ENCODE measurements around the gene ERC2. TPM values are rescaled to one million over a fixed set of nuclear protein-coding genes. Genes with fewer than 3 reads are reported as not detected.

Gene ERC2
- total and polyA plus RNA-seq, 2 donors (not counting 3 experiments of a cell fraction or from before 2014, with no cell fraction given), result 5.6 to 15.5 TPM

DNA sequence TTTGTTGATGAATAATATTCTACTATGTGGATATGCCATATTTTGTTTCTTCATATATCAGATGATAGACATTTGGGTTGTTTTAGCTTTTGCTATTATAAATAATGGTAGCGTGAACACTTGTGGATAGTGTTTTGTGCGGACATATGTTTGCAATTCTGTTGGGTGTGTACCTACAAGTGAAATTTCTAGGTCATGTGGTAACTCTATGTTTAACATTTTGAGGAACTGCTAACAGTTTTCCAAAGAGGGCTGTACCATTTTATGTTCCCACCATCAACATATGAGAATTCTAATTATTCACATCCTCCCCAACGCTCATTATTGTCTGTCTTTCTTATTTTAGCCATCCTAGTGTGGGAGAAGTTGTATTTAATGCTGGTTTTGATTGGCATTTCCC, 303.8 kb downstream of the ERC2 start:
- Histone ChIP-seq H3K9ac (replicated peaks; ENCODE audit: extremely low read depth, insufficient read depth, low read length) (no peak overlapping the region), H3K79me2 (ENCODE audit: control insufficient read depth, insufficient read depth, low read length) (no peaks in the 10 kb centered on the region), H3K4me3 (replicated peaks in 1 of 3; ENCODE audit: insufficient read depth in 1 of 3, low read depth in 1 of 3, low read length in 3 of 3) (no peak overlapping the region), H3K36me3 (ENCODE audit: control insufficient read depth in 2 of 2, extremely low read depth in 1 of 2, insufficient read depth in 2 of 2, low read length in 2 of 2) (no peaks in the 10 kb centered on the region), H3K27me3 (ENCODE audit: control insufficient read depth in 2 of 2, insufficient read depth in 2 of 2, low read length in 2 of 2) (no peaks in the 10 kb centered on the region), H4K20me1 (replicated peaks; ENCODE audit: control insufficient read depth, extremely low read depth, insufficient read depth, low read length) (no peaks in the 10 kb centered on the region), H2AFZ (ENCODE audit: low read depth, low read length) (no peak overlapping the region), H3K4me2 (ENCODE audit: insufficient read depth, low read length) (no peak overlapping the region), H3K27ac (ENCODE audit: insufficient read depth, low read depth, low read length) (no peak overlapping the region), H3K4me1 (ENCODE audit: control insufficient read depth, extremely low read depth, insufficient read depth, low read length) (no peaks in the 10 kb centered on the region), H3K9me1 (replicated peaks; ENCODE audit: control insufficient read depth, extremely low read depth, insufficient read depth, low read length) (no peaks in the 10 kb centered on the region), H3K9me3 (replicated peaks; ENCODE audit: control insufficient read depth, insufficient read depth, low read length) (no peaks in the 10 kb centered on the region)
- dilution Hi-C loops (cut with MboI; ENCODE audit: extremely low pct_ligation_motif_present, low sequenced_read_pairs), result no loop called here
- BruUV-seq (replicated peaks), result no TSS peak
- intact Hi-C loops (cut with micrococcal nuclease), result no loop called here
- ChIA-PET POLR2A (no interaction called here), CTCF (interaction anchor here (1.2 kb wide), 1 partner anchor 11 kb away, joined by 3 read pairs; no protein-coding TSS in a partner anchor)
- TF ChIP-seq POLR2A (IDR thresholded peaks at IDR 0.05; ENCODE audit: low read depth, low read length), result no peak
- no peak for FAIRE-seq
- no peak for DNase-seq (ENCODE audit: low read depth, low spot score)

- Histone ChIP-seq H2AFZ (ENCODE audit: low read depth, low read length) (no peak overlapping the region), H3K4me3 (replicated peaks in 1 of 3; ENCODE audit: insufficient read depth in 1 of 3, low read depth in 1 of 3, low read length in 3 of 3) (no peak overlapping the region), H4K20me1 (replicated peaks; ENCODE audit: control insufficient read depth, extremely low read depth, insufficient read depth, low read length) (no peaks in the 10 kb centered on the region), H3K9ac (replicated peaks; ENCODE audit: extremely low read depth, insufficient read depth, low read length) (no peak overlapping the region), H3K4me2 (ENCODE audit: insufficient read depth, low read length) (no peak overlapping the region), H3K4me1 (ENCODE audit: control insufficient read depth, extremely low read depth, insufficient read depth, low read length) (no peaks in the 10 kb centered on the region), H3K9me3 (replicated peaks; ENCODE audit: control insufficient read depth, insufficient read depth, low read length) (no peaks in the 10 kb centered on the region), H3K36me3 (ENCODE audit: control insufficient read depth in 2 of 2, extremely low read depth in 1 of 2, insufficient read depth in 2 of 2, low read length in 2 of 2) (no peaks in the 10 kb centered on the region), H3K27me3 (ENCODE audit: control insufficient read depth in 2 of 2, insufficient read depth in 2 of 2, low read length in 2 of 2) (no peaks in the 10 kb centered on the region), H3K27ac (ENCODE audit: insufficient read depth, low read depth, low read length) (no peak overlapping the region), H3K79me2 (ENCODE audit: control insufficient read depth, insufficient read depth, low read length) (no peaks in the 10 kb centered on the region), H3K9me1 (replicated peaks; ENCODE audit: control insufficient read depth, extremely low read depth, insufficient read depth, low read length) (no peaks in the 10 kb centered on the region)
- dilution Hi-C loops (cut with MboI; ENCODE audit: extremely low pct_ligation_motif_present, low sequenced_read_pairs), result no loop called here
- POLR2A ChIA-PET, result no interaction called here
- intact Hi-C loops (cut with micrococcal nuclease), result no loop called here
- CTCF ChIA-PET, result interaction anchor here (1.1 kb wide), 1 partner anchor 145 kb away, joined by 3 read pairs; no protein-coding TSS in a partner anchor
- TF ChIP-seq, protein P1, sequence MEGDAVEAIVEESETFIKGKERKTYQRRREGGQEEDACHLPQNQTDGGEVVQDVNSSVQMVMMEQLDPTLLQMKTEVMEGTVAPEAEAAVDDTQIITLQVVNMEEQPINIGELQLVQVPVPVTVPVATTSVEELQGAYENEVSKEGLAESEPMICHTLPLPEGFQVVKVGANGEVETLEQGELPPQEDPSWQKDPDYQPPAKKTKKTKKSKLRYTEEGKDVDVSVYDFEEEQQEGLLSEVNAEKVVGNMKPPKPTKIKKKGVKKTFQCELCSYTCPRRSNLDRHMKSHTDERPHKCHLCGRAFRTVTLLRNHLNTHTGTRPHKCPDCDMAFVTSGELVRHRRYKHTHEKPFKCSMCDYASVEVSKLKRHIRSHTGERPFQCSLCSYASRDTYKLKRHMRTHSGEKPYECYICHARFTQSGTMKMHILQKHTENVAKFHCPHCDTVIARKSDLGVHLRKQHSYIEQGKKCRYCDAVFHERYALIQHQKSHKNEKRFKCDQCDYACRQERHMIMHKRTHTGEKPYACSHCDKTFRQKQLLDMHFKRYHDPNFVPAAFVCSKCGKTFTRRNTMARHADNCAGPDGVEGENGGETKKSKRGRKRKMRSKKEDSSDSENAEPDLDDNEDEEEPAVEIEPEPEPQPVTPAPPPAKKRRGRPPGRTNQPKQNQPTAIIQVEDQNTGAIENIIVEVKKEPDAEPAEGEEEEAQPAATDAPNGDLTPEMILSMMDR (IDR thresholded peaks at IDR 0.05; ENCODE audit: extremely low read depth in 1 of 2, insufficient read depth in 1 of 2, low read depth in 1 of 2, low read length in 2 of 2), result no peak
- TF ChIP-seq MYC (IDR thresholded peaks at IDR 0.05; ENCODE audit: low read depth, low read length) (no peak), MAX (IDR thresholded peaks at IDR 0.05; ENCODE audit: insufficient read depth, insufficient read length) (no peak), POLR2A (IDR thresholded peaks at IDR 0.05; ENCODE audit: low read depth, low read length) (no peak), GATA2 (IDR thresholded peaks at IDR 0.05; ENCODE audit: insufficient read depth, insufficient read length, low read depth, low read length) (no peak), EZH2 (IDR thresholded peaks at IDR 0.05; ENCODE audit: borderline replicate concordance, low read depth, low read length, severe bottlenecking) (no peak), FOS (IDR thresholded peaks at IDR 0.05; ENCODE audit: borderline replicate concordance, insufficient read depth, low read length) (no peak), JUN (IDR thresholded peaks at IDR 0.05; ENCODE audit: borderline replicate concordance, insufficient read depth, insufficient read length, low read depth) (no peak), POLR2AphosphoS5 (IDR thresholded peaks at IDR 0.05; ENCODE audit: insufficient read depth, low read depth, low read length) (no peak)
- no TSS peak for BruUV-seq (replicated peaks)
- FAIRE-seq (no peak), DNase-seq (ENCODE audit: low read depth, low spot score) (no peak)
These were observed 310.4 kb downstream of the ERC2 start for GRCh38 chr3:56157693-56158362.
